Osteoblast (primary cell): ENCODE data around the gene TMIGD2. TPM values are rescaled to one million over a fixed set of nuclear protein-coding genes. Genes with fewer than 3 reads are reported as not detected.

Experiments
- DNase-seq: peaks from one replicate; pipeline ENCODE4 v3.0.0; 2011; ENCODE audit warnings: low spot score, mixed read lengths; ENCODE audit not compliant: insufficient read length; ENCODE audit errors: missing footprints
- H2AFZ ChIP-seq: 2 replicates; pipeline ENCODE4 v1.6.0; 2011; ENCODE audit warnings: mild to moderate bottlenecking, low read length
- H3K27ac ChIP-seq: 2 replicates; pipeline ENCODE4 v1.5.1; 2011; ENCODE audit warnings: mild to moderate bottlenecking, low read depth, low read length, moderate library complexity
- H3K27me3 ChIP-seq: 2 replicates; pipeline ENCODE4 v1.6.0; 2012; ENCODE audit warnings: mild to moderate bottlenecking, control low read depth, inconsistent platforms, low read length, moderate library complexity; ENCODE audit not compliant: insufficient read depth
- H3K36me3 ChIP-seq: 2 replicates; pipeline ENCODE4 v1.5.1; 2011; ENCODE audit warnings: mild to moderate bottlenecking, low read length, control low read depth, moderate library complexity; ENCODE audit not compliant: insufficient read depth
- H3K4me1 ChIP-seq: 2 replicates; pipeline ENCODE4 v1.5.1; 2011; ENCODE audit warnings: mild to moderate bottlenecking, low read length, control low read depth, moderate library complexity; ENCODE audit not compliant: insufficient read depth
- H3K4me2 ChIP-seq: 2 replicates; pipeline ENCODE4 v1.6.0; 2011; ENCODE audit warnings: mild to moderate bottlenecking, low read length; ENCODE audit not compliant: insufficient read depth
- H3K4me3 ChIP-seq: fragments of 200-600 bp; sonication (generic); 3 replicates; pipeline ENCODE4 v1.5.1; 2012; ENCODE audit warnings: mild to moderate bottlenecking, low read length, inconsistent platforms; ENCODE audit not compliant: insufficient read depth
- H3K79me2 ChIP-seq: 2 replicates; pipeline ENCODE4 v1.6.0; 2012; ENCODE audit warnings: mild to moderate bottlenecking, low read length, control low read depth, inconsistent platforms; ENCODE audit not compliant: insufficient read depth
- H3K9me3 ChIP-seq: 2 replicates; pipeline ENCODE4 v1.5.1; 2011; ENCODE audit warnings: low read depth, low read length, control low read depth
- H4K20me1 ChIP-seq: 2 replicates; pipeline ENCODE4 v1.6.0; 2012; ENCODE audit warnings: mild to moderate bottlenecking, low read length, control low read depth; ENCODE audit not compliant: insufficient read depth
- total RNA-seq: library from RNA; depleted of rRNA; stranded (reverse); fragments of >200 nt; gene quantifications from 2 replicates; pipeline ENCODE4 v1.2.3, GENCODE V29; 2012
- TF ChIP-seq, protein P1 (sequence below): IDR thresholded peaks from 2 replicates; pipeline ENCODE4 v1.5.1; 2011; ENCODE audit warnings: mild to moderate bottlenecking, low read depth, low read length, moderate library complexity; ENCODE audit errors: extremely low read depth

The TMIGD2 gene
- total RNA-seq, 1 donor, result not detected

DNA sequence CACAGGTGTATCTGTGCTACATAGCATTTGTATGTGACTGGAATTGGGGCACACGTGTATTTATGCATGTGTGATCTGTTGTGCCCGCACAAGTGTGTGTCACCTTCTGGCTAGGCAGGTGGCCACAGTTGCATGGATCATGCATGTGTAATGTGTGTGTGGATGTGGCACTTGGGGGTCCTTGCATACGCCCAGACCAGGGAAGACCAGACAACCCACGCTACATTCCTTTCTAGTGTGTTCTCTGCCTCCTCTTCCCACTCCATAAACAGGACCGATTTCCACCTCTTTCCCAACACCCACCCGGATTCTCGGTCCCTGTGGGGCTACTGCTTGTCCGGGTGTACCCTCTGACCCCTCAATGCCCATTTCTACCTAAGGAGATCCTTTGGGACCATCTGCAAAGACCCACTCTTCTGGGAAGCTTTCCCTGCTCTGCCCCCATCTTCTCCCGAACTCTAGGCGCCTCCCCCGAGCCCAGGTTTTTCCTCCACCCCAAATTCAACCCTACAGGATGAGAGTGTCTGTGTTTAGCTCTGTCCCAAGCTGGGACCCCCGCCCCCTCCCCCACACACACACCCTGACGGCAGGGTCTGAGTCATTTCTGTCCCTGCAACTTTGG lies 24.1 kb upstream of the TMIGD2 start:
- peaks cover 5% of the 10 kb centered on the region for H3K4me1 ChIP-seq
- DNase-seq, result peak; percentile 77
- no peak overlapping the region for H3K4me3 ChIP-seq
- H3K27ac ChIP-seq, result no peak overlapping the region
- H3K9me3 ChIP-seq, result no peaks in the 10 kb centered on the region
- no peak overlapping the region for H2AFZ ChIP-seq
- TF ChIP-seq, protein P1, sequence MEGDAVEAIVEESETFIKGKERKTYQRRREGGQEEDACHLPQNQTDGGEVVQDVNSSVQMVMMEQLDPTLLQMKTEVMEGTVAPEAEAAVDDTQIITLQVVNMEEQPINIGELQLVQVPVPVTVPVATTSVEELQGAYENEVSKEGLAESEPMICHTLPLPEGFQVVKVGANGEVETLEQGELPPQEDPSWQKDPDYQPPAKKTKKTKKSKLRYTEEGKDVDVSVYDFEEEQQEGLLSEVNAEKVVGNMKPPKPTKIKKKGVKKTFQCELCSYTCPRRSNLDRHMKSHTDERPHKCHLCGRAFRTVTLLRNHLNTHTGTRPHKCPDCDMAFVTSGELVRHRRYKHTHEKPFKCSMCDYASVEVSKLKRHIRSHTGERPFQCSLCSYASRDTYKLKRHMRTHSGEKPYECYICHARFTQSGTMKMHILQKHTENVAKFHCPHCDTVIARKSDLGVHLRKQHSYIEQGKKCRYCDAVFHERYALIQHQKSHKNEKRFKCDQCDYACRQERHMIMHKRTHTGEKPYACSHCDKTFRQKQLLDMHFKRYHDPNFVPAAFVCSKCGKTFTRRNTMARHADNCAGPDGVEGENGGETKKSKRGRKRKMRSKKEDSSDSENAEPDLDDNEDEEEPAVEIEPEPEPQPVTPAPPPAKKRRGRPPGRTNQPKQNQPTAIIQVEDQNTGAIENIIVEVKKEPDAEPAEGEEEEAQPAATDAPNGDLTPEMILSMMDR, result no peak
- peaks cover 10% of the 10 kb centered on the region for H3K27me3 ChIP-seq
- H3K79me2 ChIP-seq, result no peaks in the 10 kb centered on the region
- H3K4me2 ChIP-seq, result no peak overlapping the region
- H4K20me1 ChIP-seq, result no peaks in the 10 kb centered on the region
- no peaks in the 10 kb centered on the region for H3K36me3 ChIP-seq

DNA sequence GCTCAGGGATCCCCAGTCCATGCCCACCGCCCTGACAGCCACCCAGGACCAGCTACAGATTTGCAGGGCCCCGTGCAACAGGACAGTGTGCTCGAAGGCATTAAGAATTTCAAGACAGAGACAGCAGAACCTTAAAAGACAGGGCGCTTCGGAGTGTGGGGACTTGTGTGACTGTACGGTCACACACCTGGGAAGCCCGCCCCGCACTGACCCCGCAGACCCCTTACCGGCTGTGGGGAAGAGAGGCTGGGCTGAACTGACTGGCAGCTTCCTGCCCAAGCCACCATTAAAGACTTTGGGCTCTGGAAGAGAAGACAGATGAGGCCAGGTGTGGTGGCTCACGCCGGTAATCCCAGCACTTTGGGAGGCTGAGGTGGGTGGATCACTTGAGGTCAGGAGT lies 22.0 kb upstream of the TMIGD2 start:
- Histone ChIP-seq H3K4me1 (peaks cover 5% of the 10 kb centered on the region), H3K27me3 (peaks cover 10% of the 10 kb centered on the region), H3K27ac (no peak overlapping the region), H3K36me3 (no peaks in the 10 kb centered on the region), H2AFZ (no peak overlapping the region), H3K4me2 (no peak overlapping the region), H3K79me2 (no peaks in the 10 kb centered on the region), H4K20me1 (no peaks in the 10 kb centered on the region), H3K9me3 (no peaks in the 10 kb centered on the region), H3K4me3 (no peak overlapping the region)
- TF ChIP-seq, protein P1, result no peak
- peak; percentile 39 for DNase-seq

DNA sequence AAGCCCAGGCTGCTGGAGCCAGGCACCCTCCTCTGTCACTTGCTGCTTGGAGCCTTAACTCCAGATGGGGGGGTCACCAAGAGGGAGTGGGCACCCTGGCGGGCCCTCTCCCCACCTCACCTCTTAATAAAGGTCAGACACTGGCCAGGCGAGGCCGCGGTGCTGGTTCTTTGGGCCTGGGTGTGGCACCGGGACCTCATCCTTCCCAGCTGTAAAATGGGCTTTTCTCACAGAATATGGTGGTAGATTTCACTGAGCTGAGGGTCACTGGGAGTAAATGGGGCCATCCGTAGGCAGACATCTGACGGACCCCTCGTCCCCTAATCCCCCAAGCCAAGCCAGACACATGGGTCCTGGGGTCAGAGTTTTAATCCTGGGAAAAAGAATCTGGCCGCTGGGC lies 21.5 kb upstream of the TMIGD2 start:
- H4K20me1 ChIP-seq, result no peaks in the 10 kb centered on the region
- no peak overlapping the region for H3K27ac ChIP-seq
- no peak overlapping the region for H3K4me2 ChIP-seq
- peaks cover 10% of the 10 kb centered on the region for H3K27me3 ChIP-seq
- TF ChIP-seq, protein P1, result no peak
- no peaks in the 10 kb centered on the region for H3K9me3 ChIP-seq
- H2AFZ ChIP-seq, result no peak overlapping the region
- peak; percentile 37 for DNase-seq
- H3K79me2 ChIP-seq, result no peaks in the 10 kb centered on the region
- H3K4me3 ChIP-seq, result no peak overlapping the region
- H3K4me1 ChIP-seq, result peaks cover 5% of the 10 kb centered on the region
- no peaks in the 10 kb centered on the region for H3K36me3 ChIP-seq

DNA sequence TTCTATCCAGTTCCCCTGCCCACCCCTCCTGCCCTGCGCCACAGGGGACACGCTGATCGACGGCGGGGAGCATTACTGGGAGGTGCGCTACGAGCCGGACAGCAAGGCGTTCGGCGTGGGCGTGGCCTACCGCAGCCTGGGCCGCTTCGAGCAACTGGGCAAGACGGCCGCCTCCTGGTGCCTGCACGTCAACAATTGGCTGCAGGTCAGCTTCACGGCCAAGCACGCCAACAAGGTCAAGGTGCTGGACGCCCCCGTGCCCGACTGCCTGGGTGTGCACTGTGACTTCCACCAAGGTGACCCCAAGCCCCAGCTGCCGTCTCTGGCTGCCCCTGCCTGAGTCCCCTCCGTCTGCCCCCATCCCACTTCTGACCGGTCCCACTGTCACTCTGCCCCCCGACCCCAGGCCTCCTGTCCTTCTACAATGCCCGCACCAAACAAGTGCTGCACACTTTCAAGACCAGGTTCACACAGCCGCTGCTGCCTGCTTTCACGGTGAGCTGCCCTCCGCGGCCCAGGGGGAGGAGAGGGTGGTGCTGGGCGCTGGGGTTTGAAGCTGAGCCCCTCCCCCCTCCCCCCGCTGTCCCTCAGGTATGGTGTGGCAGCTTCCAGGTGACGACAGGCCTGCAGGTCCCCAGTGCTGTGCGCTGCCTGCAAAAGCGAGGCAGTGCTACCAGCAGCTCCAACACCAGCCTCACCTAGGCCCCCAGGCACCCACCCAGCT lies 20.9 kb upstream of the TMIGD2 start:
- no peak overlapping the region for H3K27ac ChIP-seq
- peaks cover 5% of the 10 kb centered on the region for H3K4me1 ChIP-seq
- H3K27me3 ChIP-seq, result peaks cover 10% of the 10 kb centered on the region
- no peak overlapping the region for H3K4me2 ChIP-seq
- peak; percentile 59 for DNase-seq
- no peaks in the 10 kb centered on the region for H4K20me1 ChIP-seq
- H3K79me2 ChIP-seq, result no peaks in the 10 kb centered on the region
- H3K36me3 ChIP-seq, result no peaks in the 10 kb centered on the region
- TF ChIP-seq, protein P1, result no peak
- H3K4me3 ChIP-seq, result no peak overlapping the region
- no peak overlapping the region for H2AFZ ChIP-seq
- H3K9me3 ChIP-seq, result no peaks in the 10 kb centered on the region
